ENCODE results near the gene PANK4. TPM values are rescaled to one million over a fixed set of nuclear protein-coding genes. Genes with fewer than 3 reads are reported as not detected.

PANK4 gene
- total RNA-seq, 1 experiment from 2014 or later: 32.2 TPM

- no peak overlapping the region for H2BK120ac ChIP-seq (ENCODE audit: low read depth, low read length, poor library complexity, severe bottlenecking)
- no peaks in the 10 kb centered on the region for H3K36me3 Mint-ChIP-seq (ENCODE audit: insufficient read depth in 1 of 3, low read depth in 3 of 3)
- peaks cover 9 to 14% of the 10 kb centered on the region in 2 experiments for H3K4me1 Mint-ChIP-seq
- H3K4ac ChIP-seq (ENCODE audit: low read depth, low read length): no peak overlapping the region
- H3K79me2 ChIP-seq (ENCODE audit: insufficient read depth, low read length): no peaks in the 10 kb centered on the region
- no peak overlapping the region for H2BK12ac ChIP-seq (ENCODE audit: insufficient read length, low read depth, low read length)
- H2BK15ac ChIP-seq (ENCODE audit: low read depth, low read length): no peak overlapping the region
- no peaks in the 10 kb centered on the region for H3K4me1 ChIP-seq (ENCODE audit: insufficient read depth, low read length)
- H4K20me1 ChIP-seq (ENCODE audit: control insufficient read depth, insufficient read depth, insufficient read length): no peaks in the 10 kb centered on the region
- no peak overlapping the region for H3K18ac ChIP-seq (ENCODE audit: insufficient read length, low read depth, low read length)
- H3K23ac ChIP-seq (ENCODE audit: insufficient read length, low read depth, low read length): no peak overlapping the region
- TF ChIP-seq CTCF (conservative IDR thresholded peaks at IDR 0.05): no peak
- H3K27me3 Mint-ChIP-seq (ENCODE audit: low read depth): peaks cover 2% of the 10 kb centered on the region; the same call in 1 of the 2 replicates
- no peak overlapping the region for H2BK5ac ChIP-seq (ENCODE audit: insufficient read length, low read length)
- no peak overlapping the region for H3K4me2 ChIP-seq (ENCODE audit: insufficient read depth, insufficient read length, low read length)
- no peak overlapping the region for H2AFZ ChIP-seq (ENCODE audit: low read length)
- no peak overlapping the region for H3K56ac ChIP-seq (ENCODE audit: insufficient read length, low read depth, low read length)
- no peak overlapping the region for H4K91ac ChIP-seq (ENCODE audit: insufficient read length, low read depth, low read length)
- no peaks in the 10 kb centered on the region; a peak in 1 of 5 replicates for H3K9me3 Mint-ChIP-seq
- H3K27ac ChIP-seq (ENCODE audit: insufficient read length, low read depth, low read length): no peak overlapping the region
- H3K9me3 ChIP-seq (ENCODE audit: control insufficient read depth, low read depth, low read length): no peaks in the 10 kb centered on the region
- no peaks in the 10 kb centered on the region for H3K79me1 ChIP-seq (ENCODE audit: insufficient read depth, low read depth, low read length, poor library complexity, severe bottlenecking)
- no peak overlapping the region for H3K9ac ChIP-seq (ENCODE audit: extremely low read depth, insufficient read length, low read length)
- H3K14ac ChIP-seq (ENCODE audit: insufficient read depth, low read length): no peak overlapping the region; the same call in 1 of the 2 replicates
- no peak overlapping the region for H3K4me3 Mint-ChIP-seq
- no peak overlapping the region for H4K8ac ChIP-seq (replicated peaks; ENCODE audit: insufficient read length, low read depth, low read length)
- H4K5ac ChIP-seq (ENCODE audit: insufficient read length, low read depth, low read length): no peak overlapping the region
- no peak for DNase-seq
- no peaks in the 10 kb centered on the region for H3K23me2 ChIP-seq (ENCODE audit: insufficient read length, low read depth, low read length, poor library complexity, severe bottlenecking)
- no CpG with 5 or more reads among the region's 15 CpGs for WGBS (ENCODE audit: extremely low coverage, insufficient read length, low lambda C conversion rate)
- no peak overlapping the region for H3K27ac Mint-ChIP-seq
- H2AK5ac ChIP-seq (ENCODE audit: insufficient read length, low read length): no peak overlapping the region
- H3K27me3 ChIP-seq (ENCODE audit: insufficient read depth, low read length): no peaks in the 10 kb centered on the region
- no peak overlapping the region for H2BK20ac ChIP-seq (ENCODE audit: low read depth, low read length, poor library complexity, severe bottlenecking)
- H3T11ph ChIP-seq (ENCODE audit: low read length): no peak overlapping the region
These were observed 34.1 kb upstream of the PANK4 start for GRCh38 chr1:2560299-2561073.
